GM13977 (cell line): Measurements from ENCODE around the gene ARL15.
A peak's percentile ranks its signal among the peaks of the same experiment; 100 is the strongest.

Experiments
- DNase-seq: peaks from one replicate; pipeline ENCODE4 v3.0.0; 2012; ENCODE audit warnings: low spot score
- CTCF ChIP-seq: IDR thresholded peaks from 2 replicates; pipeline ENCODE4 v1.5.1; 2012; ENCODE audit warnings: mild to moderate bottlenecking, control low read depth; ENCODE audit not compliant: insufficient read depth; ENCODE audit errors: extremely low read depth, missing control alignments
- in situ Hi-C: fragments of 300-500 bp; cut with MboI; formaldehyde crosslinking; loops from one replicate; pipeline ENCODE4 v1.12.0; 2022; ENCODE audit warnings: low sequenced_read_pairs, low pct_unique_long_range_greater_than_20kb, mixed read lengths, inconsistent platforms; ENCODE audit not compliant: unreplicated experiment

Gene ARL15

GRCh38 chr5:54220230-54221040 lies 89.9 kb downstream of the ARL15 start:
- TF ChIP-seq CTCF: no peak
- in situ Hi-C loops: no loop called here
- no peak for DNase-seq

- in situ Hi-C loops: no loop called here
- peak; percentile 63 for TF ChIP-seq CTCF
- peak; percentile 17 for DNase-seq
Measured at GRCh38 chr5:54217826-54218503, 92.4 kb downstream of the ARL15 start.

GRCh38 chr5:54215233-54215736 lies 95.1 kb downstream of the ARL15 start:
- no peak for DNase-seq
- no peak for TF ChIP-seq CTCF
- in situ Hi-C loops: no loop called here

GRCh38 chr5:54214722-54215121 lies 95.7 kb downstream of the ARL15 start:
- in situ Hi-C loops: no loop called here
- TF ChIP-seq CTCF: no peak

GRCh38 chr5:54212331-54212730 lies 98.0 kb downstream of the ARL15 start:
- in situ Hi-C loops: no loop called here
- DNase-seq: no peak
- TF ChIP-seq CTCF: no peak

More at GRCh38 chr5:54214722-54215121, 95.7 kb downstream of the ARL15 start:
- DNase-seq: no peak

- DNase-seq: no peak
- in situ Hi-C loops: no loop called here
- no peak for TF ChIP-seq CTCF
Measured at GRCh38 chr5:54211912-54212311, 98.5 kb downstream of the ARL15 start.
